Measurements from ENCODE around the gene CDC42SE2.

CDC42SE2 gene

DNA sequence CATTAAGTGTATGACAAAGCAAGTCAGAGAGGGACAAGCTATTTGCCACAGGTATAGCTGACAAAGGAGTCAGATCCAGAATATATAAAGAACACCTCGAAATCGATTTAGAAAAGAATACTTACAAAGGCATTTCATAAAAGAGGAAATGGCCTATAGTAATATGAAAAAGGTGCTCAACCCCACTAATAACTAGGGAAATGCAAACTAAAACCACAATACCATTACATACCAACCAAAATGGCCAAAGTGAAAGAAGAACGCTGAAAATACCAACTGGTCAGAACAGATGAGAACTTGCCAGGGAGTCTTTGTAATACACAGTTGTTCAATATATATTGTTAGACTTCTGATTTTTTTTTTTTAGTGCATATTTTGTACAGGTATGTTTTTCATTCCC lies 152.9 kb downstream of the CDC42SE2 start:
- Histone ChIP-seq H3K36me3 (ENCODE audit: low read length) (peaks cover 11% of the 10 kb centered on the region), H3F3A (ENCODE audit: insufficient read depth) (peaks cover 9% of the 10 kb centered on the region), H2AFZ (ENCODE audit: low read depth, low read length, severe bottlenecking) (no peak overlapping the region), H3K9ac (ENCODE audit: low read length) (no peak overlapping the region), H3K27ac (ENCODE audit: low read depth, low read length) (no peak overlapping the region), H3K4me3 (ENCODE audit: insufficient read depth, low read length, poor library complexity, severe bottlenecking) (no peak overlapping the region), H3K79me2 (ENCODE audit: insufficient read depth, low read length) (no peaks in the 10 kb centered on the region), H3K27me3 (ENCODE audit: low read length) (no peaks in the 10 kb centered on the region), H4K20me1 (ENCODE audit: low read depth, low read length) (no peaks in the 10 kb centered on the region), H3K9me3 (ENCODE audit: insufficient read depth, low read length) (no peaks in the 10 kb centered on the region), H3K4me2 (ENCODE audit: low read depth, low read length, poor library complexity, severe bottlenecking) (peak overlapping the region; percentile 18), H3K9me2 (replicated peaks; ENCODE audit: insufficient read depth, low read length) (no peaks in the 10 kb centered on the region)
- TF ChIP-seq EZH2phosphoT487 (conservative IDR thresholded peaks at IDR 0.05; ENCODE audit: low read length): no peak
- no peak for TF ChIP-seq CTCF (IDR thresholded peaks at IDR 0.05; ENCODE audit: insufficient read depth, low read length, poor library complexity, severe bottlenecking)

- Histone ChIP-seq H3K9me3 (ENCODE audit: insufficient read depth, low read length) (no peaks in the 10 kb centered on the region), H3K4me3 (ENCODE audit: insufficient read depth, low read length, poor library complexity, severe bottlenecking) (no peak overlapping the region), H3F3A (ENCODE audit: insufficient read depth) (peaks cover 9% of the 10 kb centered on the region), H2AFZ (ENCODE audit: low read depth, low read length, severe bottlenecking) (no peak overlapping the region), H3K27me3 (ENCODE audit: low read length) (no peaks in the 10 kb centered on the region), H3K9ac (ENCODE audit: low read length) (no peak overlapping the region), H3K27ac (ENCODE audit: low read depth, low read length) (no peak overlapping the region), H3K36me3 (ENCODE audit: low read length) (peaks cover 14% of the 10 kb centered on the region), H3K79me2 (ENCODE audit: insufficient read depth, low read length) (no peaks in the 10 kb centered on the region), H3K9me2 (replicated peaks; ENCODE audit: insufficient read depth, low read length) (no peaks in the 10 kb centered on the region), H3K4me2 (ENCODE audit: low read depth, low read length, poor library complexity, severe bottlenecking) (peak overlapping the region; percentile 18), H4K20me1 (ENCODE audit: low read depth, low read length) (no peaks in the 10 kb centered on the region)
- TF ChIP-seq EZH2phosphoT487 (conservative IDR thresholded peaks at IDR 0.05; ENCODE audit: low read length): no peak
- TF ChIP-seq CTCF (IDR thresholded peaks at IDR 0.05; ENCODE audit: insufficient read depth, low read length, poor library complexity, severe bottlenecking): peak; percentile 50
Observed at GRCh38 chr5:131417240-131417869, 153.5 kb downstream of the CDC42SE2 start.

DNA sequence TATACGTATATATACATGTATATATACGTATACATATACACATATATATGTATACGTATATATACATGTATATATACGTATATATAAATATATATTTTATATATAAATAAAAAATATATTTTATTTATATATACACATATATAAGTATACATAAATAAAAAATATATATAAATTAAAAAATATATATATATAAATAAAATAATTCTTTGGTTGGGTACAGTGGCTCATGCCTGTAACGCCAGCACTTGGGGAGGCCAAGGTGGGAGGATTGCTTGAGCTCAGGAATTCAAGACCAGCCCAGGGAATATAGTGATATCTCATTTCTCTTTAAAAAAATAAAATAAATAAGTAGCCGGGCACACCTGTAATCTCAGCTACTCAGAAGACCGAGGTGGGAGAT lies 155.0 kb downstream of the CDC42SE2 start:
- Histone ChIP-seq H2AFZ (ENCODE audit: low read depth, low read length, severe bottlenecking) (no peak overlapping the region), H3K4me3 (ENCODE audit: insufficient read depth, low read length, poor library complexity, severe bottlenecking) (no peak overlapping the region), H3K9me3 (ENCODE audit: insufficient read depth, low read length) (no peaks in the 10 kb centered on the region), H3K9ac (ENCODE audit: low read length) (no peak overlapping the region), H3K36me3 (ENCODE audit: low read length) (peaks cover 17% of the 10 kb centered on the region), H3K9me2 (replicated peaks; ENCODE audit: insufficient read depth, low read length) (no peaks in the 10 kb centered on the region), H3K79me2 (ENCODE audit: insufficient read depth, low read length) (no peaks in the 10 kb centered on the region), H3K4me2 (ENCODE audit: low read depth, low read length, poor library complexity, severe bottlenecking) (no peak overlapping the region), H4K20me1 (ENCODE audit: low read depth, low read length) (no peaks in the 10 kb centered on the region), H3K27ac (ENCODE audit: low read depth, low read length) (no peak overlapping the region), H3F3A (ENCODE audit: insufficient read depth) (peaks cover 9% of the 10 kb centered on the region), H3K27me3 (ENCODE audit: low read length) (no peaks in the 10 kb centered on the region)
- TF ChIP-seq EZH2phosphoT487 (conservative IDR thresholded peaks at IDR 0.05; ENCODE audit: low read length) (no peak), CTCF (IDR thresholded peaks at IDR 0.05; ENCODE audit: insufficient read depth, low read length, poor library complexity, severe bottlenecking) (no peak)
